Measurements from ENCODE around the gene PCMTD2.

The PCMTD2 gene

DNA sequence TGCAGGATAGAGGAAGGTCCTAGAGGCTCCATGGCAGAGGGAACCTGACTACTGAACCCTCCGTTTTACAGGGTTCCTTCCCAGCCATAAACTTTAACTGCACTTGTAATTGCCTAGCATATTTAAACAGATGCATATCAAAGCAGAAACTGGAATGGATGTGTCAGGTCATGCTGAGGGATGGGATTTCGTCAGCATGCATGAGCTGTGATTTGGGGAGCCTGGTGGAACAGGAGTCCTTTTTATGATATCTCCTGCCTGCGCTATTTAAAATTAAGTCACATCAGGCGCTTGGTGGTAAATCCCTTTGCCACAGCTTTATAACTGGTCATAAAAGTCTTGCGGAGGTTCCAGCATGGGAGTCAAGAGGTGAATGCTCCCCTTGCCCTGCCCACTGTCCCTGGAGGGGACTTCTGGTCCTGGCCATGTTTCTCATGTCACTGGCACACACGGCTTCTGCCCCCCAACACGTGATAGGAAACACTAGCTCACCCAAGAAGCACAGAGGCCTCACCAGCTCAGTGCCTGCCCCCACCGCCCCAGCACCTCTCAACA is 26.0 kb upstream of the PCMTD2 start (continued):
- TF ChIP-seq, protein P1, sequence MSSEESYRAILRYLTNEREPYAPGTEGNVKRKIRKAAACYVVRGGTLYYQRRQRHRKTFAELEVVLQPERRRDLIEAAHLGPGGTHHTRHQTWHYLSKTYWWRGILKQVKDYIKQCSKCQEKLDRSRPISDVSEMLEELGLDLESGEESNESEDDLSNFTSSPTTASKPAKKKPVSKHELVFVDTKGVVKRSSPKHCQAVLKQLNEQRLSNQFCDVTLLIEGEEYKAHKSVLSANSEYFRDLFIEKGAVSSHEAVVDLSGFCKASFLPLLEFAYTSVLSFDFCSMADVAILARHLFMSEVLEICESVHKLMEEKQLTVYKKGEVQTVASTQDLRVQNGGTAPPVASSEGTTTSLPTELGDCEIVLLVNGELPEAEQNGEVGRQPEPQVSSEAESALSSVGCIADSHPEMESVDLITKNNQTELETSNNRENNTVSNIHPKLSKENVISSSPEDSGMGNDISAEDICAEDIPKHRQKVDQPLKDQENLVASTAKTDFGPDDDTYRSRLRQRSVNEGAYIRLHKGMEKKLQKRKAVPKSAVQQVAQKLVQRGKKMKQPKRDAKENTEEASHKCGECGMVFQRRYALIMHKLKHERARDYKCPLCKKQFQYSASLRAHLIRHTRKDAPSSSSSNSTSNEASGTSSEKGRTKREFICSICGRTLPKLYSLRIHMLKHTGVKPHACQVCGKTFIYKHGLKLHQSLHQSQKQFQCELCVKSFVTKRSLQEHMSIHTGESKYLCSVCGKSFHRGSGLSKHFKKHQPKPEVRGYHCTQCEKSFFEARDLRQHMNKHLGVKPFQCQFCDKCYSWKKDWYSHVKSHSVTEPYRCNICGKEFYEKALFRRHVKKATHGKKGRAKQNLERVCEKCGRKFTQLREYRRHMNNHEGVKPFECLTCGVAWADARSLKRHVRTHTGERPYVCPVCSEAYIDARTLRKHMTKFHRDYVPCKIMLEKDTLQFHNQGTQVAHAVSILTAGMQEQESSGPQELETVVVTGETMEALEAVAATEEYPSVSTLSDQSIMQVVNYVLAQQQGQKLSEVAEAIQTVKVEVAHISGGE (tag by site-specific recombination; conservative IDR thresholded peaks at IDR 0.05; ENCODE audit: low read depth): no peak
- TF ChIP-seq ZEB2 (tag by site-specific recombination; IDR thresholded peaks at IDR 0.05) (peak; percentile 31; the same call in 1 of the 2 replicates), ZNF701 (tag by site-specific recombination; IDR thresholded peaks at IDR 0.05) (no peak), ZNF391 (tag by site-specific recombination; IDR thresholded peaks at IDR 0.05; ENCODE audit: borderline replicate concordance, low read depth) (no peak)

DNA sequence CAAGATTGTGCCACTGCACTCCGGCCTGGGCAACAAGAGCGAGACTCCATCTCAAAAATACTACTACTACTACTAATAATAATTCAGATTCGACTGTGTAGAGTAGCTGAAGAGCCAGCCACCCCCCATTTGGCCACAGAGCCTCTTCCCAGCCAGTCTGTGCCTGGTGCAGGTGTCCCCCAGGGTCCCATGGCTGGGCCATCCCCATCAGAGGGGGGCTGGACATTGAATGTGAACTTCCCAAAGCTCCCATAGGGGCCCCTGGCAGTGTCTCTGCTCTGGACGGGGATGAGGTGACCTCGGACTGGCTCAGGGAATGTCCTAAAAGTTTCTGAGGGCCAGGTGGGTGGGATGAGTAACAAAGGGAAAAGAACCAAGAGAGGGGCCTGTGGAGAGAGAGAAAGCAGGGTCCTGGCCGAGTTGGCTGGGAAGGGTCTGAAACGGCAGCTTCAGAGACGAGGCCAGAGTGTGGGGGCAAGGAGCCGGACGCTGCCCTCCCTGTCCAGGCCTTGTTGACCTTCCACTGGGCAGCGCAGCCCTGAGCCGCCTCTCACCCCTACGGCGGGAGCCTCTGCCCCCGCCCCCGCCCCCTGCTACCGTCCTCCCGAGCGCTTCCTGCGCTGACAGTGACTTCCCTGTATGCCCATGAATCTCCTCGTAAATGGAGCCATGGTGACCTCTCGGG is 24.9 kb upstream of the PCMTD2 start:
- POLR2A ChIA-PET: no interaction called here
- no peak overlapping the region for H3K4me3 ChIP-seq (ENCODE audit: low read depth, low read length)
- no peaks in the 10 kb centered on the region for H3K4me1 ChIP-seq (ENCODE audit: control insufficient read depth, insufficient read depth, low read length)
- CTCF ChIA-PET: no interaction called here
- TF ChIP-seq MEIS1 (CRISPR knock-in tag; IDR thresholded peaks at IDR 0.05; ENCODE audit: borderline replicate concordance): no peak
- no peak for TF ChIP-seq ZNF214 (tag by site-specific recombination; IDR thresholded peaks at IDR 0.05; ENCODE audit: borderline replicate concordance)
- no peak for TF ChIP-seq KLF7 (tag by site-specific recombination; IDR thresholded peaks at IDR 0.05; ENCODE audit: borderline replicate concordance)
- TF ChIP-seq ZNF19 (tag by site-specific recombination; IDR thresholded peaks at IDR 0.05; ENCODE audit: low read depth): no peak
- no peak for TF ChIP-seq ZNF623 (tag by site-specific recombination; IDR thresholded peaks at IDR 0.05)
- TF ChIP-seq ZNF837 (tag by site-specific recombination; IDR thresholded peaks at IDR 0.05): no peak
- TF ChIP-seq GLI4 (tag by site-specific recombination; IDR thresholded peaks at IDR 0.05): no peak
- TF ChIP-seq ZNF529 (tag by site-specific recombination; IDR thresholded peaks at IDR 0.05; ENCODE audit: insufficient replicate concordance): no peak
- TF ChIP-seq, protein P2, sequence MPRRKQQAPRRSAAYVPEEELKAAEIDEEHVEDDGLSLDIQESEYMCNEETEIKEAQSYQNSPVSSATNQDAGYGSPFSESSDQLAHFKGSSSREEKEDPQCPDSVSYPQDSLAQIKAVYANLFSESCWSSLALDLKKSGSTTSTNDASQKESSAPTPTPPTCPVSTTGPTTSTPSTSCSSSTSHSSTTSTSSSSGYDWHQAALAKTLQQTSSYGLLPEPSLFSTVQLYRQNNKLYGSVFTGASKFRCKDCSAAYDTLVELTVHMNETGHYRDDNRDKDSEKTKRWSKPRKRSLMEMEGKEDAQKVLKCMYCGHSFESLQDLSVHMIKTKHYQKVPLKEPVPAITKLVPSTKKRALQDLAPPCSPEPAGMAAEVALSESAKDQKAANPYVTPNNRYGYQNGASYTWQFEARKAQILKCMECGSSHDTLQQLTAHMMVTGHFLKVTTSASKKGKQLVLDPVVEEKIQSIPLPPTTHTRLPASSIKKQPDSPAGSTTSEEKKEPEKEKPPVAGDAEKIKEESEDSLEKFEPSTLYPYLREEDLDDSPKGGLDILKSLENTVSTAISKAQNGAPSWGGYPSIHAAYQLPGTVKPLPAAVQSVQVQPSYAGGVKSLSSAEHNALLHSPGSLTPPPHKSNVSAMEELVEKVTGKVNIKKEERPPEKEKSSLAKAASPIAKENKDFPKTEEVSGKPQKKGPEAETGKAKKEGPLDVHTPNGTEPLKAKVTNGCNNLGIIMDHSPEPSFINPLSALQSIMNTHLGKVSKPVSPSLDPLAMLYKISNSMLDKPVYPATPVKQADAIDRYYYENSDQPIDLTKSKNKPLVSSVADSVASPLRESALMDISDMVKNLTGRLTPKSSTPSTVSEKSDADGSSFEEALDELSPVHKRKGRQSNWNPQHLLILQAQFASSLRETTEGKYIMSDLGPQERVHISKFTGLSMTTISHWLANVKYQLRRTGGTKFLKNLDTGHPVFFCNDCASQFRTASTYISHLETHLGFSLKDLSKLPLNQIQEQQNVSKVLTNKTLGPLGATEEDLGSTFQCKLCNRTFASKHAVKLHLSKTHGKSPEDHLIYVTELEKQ (tag by site-specific recombination; IDR thresholded peaks at IDR 0.05; ENCODE audit: borderline replicate concordance): no peak
- no peaks in the 10 kb centered on the region for H3K9me3 ChIP-seq (ENCODE audit: control insufficient read depth, insufficient read depth, low read depth, low read length)
- H3K27ac ChIP-seq (ENCODE audit: extremely low read depth, low read depth, low read length): no peak overlapping the region
- H3K36me3 ChIP-seq (ENCODE audit: control insufficient read depth in 2 of 2, insufficient read depth in 1 of 2, low read length in 2 of 2): no peaks in the 10 kb centered on the region

DNA sequence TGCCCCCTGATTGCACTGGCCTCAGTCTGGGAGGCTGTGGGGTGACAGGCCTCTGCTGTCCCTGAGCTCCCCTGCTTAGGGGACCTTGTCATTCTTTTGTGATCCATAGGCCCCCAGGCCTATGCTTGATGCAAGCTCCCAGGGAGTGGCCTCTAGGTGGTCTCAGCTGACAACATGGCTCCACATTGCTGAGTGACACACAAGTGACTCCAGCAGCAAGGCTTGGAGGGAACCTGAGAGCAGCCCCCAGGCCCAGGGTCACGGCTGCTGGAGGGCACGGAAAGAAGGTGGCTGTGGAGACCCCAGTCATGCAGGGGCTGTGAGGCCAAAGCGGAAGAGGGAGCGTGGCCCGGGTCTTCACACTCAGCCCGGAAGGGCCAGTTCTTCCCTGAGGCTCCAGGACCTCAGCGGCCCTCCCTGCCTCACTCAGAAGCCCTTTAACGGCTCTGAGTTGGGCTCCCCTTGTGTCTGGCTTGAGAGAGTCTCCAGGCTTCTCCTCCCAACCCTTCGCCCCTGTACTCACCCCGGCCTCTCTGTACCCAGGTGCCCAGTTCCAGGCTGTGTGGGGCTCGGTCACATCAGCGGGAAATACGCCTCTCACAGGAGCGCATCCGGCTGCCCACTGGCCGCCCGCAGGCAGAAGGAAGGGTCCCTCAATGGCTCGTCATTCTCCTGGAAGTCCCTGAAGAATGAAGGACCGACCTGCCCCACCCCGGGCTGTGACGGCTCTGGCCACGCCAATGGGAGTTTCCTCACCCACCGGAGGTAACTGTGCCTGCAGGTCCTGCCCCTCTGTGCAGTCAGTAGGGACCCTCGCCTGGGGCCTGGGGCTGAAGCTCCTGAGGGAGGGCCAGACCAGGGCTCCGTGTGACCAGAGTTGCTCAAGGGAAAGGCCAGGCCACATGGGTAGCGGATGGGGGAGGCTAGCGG is 23.7 kb upstream of the PCMTD2 start:
- Histone ChIP-seq H3K27ac (ENCODE audit: extremely low read depth, low read depth, low read length) (no peak overlapping the region), H3K4me3 (ENCODE audit: low read depth, low read length) (no peak overlapping the region), H3K4me1 (ENCODE audit: control insufficient read depth, insufficient read depth, low read length) (no peaks in the 10 kb centered on the region), H3K9me3 (ENCODE audit: control insufficient read depth, insufficient read depth, low read depth, low read length) (no peaks in the 10 kb centered on the region), H3K36me3 (ENCODE audit: control insufficient read depth in 2 of 2, insufficient read depth in 1 of 2, low read length in 2 of 2) (no peaks in the 10 kb centered on the region)
- TF ChIP-seq GLIS1 (tag by site-specific recombination; IDR thresholded peaks at IDR 0.05): peak; percentile 58
- TF ChIP-seq ZIC2 (tag by site-specific recombination; IDR thresholded peaks at IDR 0.05): peak; percentile 35
- no peak for TF ChIP-seq ZSCAN16 (tag by site-specific recombination; IDR thresholded peaks at IDR 0.05)
- ChIA-PET POLR2A (no interaction called here), CTCF (no interaction called here)
